Measurements from ENCODE around the gene MTX2. TPM values are rescaled to one million over a fixed set of nuclear protein-coding genes. Genes with fewer than 3 reads are reported as not detected.

MTX2 gene
- total and polyA plus RNA-seq, 9 of the 15 experiments (the other 6 are each of a cell fraction or from before 2014, with no cell fraction given), result 38.1 to 170 (median 88.0) TPM

DNA sequence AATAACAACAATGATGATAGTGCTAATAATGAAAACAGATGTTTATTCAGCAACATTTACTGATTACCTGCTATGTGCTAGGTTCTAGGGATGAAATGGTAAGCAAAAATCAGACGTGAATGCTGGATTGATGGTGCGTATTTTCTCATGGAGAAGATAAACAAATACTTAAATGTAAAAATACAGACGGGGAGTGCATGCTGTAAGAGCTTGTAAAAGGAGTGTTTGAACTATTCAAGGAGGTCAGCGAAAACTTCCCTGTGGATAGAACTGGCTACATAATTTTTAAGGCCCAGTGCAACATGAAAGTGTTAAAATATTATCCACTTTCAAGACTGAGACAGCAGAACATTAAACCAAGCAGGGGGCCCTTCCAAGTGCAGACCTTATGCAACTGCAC, 22.1 kb downstream of the MTX2 start (continued):
- TF ChIP-seq MAFK (IDR thresholded peaks at IDR 0.05; ENCODE audit: low read length) (no peak), NFIX (CRISPR knock-in tag; IDR thresholded peaks at IDR 0.05; ENCODE audit: low read depth) (no peak), CUX1 (CRISPR knock-in tag; IDR thresholded peaks at IDR 0.05) (no peak), SAFB (IDR thresholded peaks at IDR 0.05; ENCODE audit: borderline replicate concordance, low read depth, low read length) (no peak), ID3 (CRISPR knock-in tag; IDR thresholded peaks at IDR 0.05) (no peak), ID3 (tag; IDR thresholded peaks at IDR 0.05) (no peak), ZNF121 (CRISPR knock-in tag; conservative IDR thresholded peaks at IDR 0.05) (no peak), MECOM (CRISPR knock-in tag; IDR thresholded peaks at IDR 0.05) (no peak), BRF2 (IDR thresholded peaks at IDR 0.05; ENCODE audit: borderline replicate concordance, insufficient read depth, insufficient read length) (no peak), IRF2 (CRISPR knock-in tag; IDR thresholded peaks at IDR 0.05) (no peak), CHD4 (IDR thresholded peaks at IDR 0.05; ENCODE audit: insufficient read depth, insufficient replicate concordance, low read depth, low read length, poor library complexity, severe bottlenecking) (no peak)

Data from K562 (cell line).